ENCODE results near the gene CNTN5. TPM values are rescaled to one million over a fixed set of nuclear protein-coding genes. Genes with fewer than 3 reads are reported as not detected.

CNTN5 gene
- total RNA-seq, 1 donor from 2014 or later: not detected

- DNase-seq (ENCODE audit: low read depth): no peak
Observed at GRCh38 chr11:100404907-100405306, 1384.2 kb downstream of the CNTN5 start.
